HG02642 (cell line): ENCODE data around the gene KIFC3.
"Not testable (repeated sequence)": the region's sequence is repeated elsewhere in the genome, so short reads cannot be mapped to it uniquely, and the experiment has no call there.

Experiments
- ATAC-seq: cut with Tn5 transposase; IDR thresholded peaks from one replicate; pipeline ENCODE4 v1.9.1; 2021; ENCODE audit warnings: mild to moderate bottlenecking; ENCODE audit not compliant: unreplicated experiment, poor library complexity

Gene KIFC3

DNA sequence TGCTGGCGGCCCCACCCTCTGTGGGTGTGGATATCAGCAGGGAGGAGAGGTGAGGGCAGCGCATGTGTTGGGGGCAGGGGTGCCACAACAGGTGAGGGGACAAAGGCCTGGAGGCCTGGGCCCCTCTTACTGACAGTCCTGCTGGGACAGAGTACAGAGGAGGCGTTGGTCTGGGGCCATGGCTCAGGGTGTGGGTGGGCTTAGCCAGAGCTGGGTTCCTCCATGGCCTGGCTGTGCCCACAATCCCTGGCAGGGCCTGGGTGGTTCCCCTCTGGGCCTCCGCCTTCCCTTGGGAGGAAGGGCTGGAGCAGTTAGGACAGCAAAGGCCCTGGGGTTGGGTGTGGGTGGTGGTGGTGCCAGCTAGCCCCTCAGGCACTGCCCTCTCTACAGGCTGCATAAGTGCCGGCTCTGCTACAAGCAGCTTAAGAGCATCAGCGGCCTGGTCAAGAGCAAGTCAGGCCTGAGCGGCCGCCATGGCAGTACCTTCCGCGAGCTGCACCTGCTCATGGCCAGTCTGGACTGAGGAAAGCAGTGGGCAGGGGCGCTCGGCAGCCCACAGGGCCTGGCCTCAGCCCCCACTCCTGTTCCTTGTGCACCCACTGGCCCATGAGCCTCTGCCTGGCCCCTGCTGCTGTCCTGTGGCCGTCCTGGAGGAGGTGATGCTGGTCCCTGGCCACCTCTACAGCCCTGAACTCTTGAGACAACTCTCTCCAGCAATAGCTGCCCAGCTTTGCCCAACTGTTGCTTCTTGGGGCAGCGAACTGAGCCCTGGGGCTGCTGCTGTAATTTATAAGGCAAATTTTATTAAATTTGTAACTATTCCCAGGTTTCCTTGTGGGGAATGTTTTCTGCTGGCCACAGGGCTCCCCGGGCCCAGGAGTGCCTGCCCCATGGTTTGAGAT lies 45.6 kb downstream of the KIFC3 start:
- no peak for ATAC-seq

DNA sequence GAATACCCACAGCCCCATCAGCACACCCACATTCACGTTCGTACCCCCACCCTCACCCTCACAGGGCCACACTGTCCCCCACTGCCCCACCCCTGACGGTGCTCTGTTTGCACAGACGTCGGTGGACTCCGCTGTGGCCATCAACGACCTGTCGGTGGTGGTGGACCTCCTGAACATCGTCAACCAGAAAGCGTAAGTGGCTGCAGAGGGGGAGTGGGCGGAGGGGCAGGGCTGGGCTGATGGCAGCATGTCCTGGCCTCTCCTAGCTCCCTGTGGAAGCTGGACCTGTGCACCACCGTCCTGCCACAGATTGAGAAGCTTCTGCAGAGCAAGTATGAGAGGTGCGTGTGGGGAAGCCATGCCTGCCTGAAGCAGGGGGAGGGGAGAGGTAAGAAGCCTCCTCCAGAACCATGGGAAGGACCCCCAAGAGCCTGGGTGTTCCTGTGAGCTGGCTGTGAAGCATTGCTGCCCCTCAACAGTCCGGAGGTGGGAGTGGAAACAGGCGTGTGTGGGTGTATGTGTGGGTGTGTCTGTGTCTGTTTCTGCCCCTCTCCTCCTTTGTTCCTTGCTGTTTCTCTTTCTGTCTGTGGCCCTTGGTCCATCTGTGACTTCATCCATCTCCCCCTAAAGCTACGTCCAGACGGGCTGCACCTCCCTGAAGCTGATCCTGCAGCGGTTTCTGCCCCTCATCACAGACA lies 46.4 kb downstream of the KIFC3 start:
- no peak for ATAC-seq

- no peak for ATAC-seq
Measured at GRCh38 chr16:57755061-57755684, 47.1 kb downstream of the KIFC3 start.

DNA sequence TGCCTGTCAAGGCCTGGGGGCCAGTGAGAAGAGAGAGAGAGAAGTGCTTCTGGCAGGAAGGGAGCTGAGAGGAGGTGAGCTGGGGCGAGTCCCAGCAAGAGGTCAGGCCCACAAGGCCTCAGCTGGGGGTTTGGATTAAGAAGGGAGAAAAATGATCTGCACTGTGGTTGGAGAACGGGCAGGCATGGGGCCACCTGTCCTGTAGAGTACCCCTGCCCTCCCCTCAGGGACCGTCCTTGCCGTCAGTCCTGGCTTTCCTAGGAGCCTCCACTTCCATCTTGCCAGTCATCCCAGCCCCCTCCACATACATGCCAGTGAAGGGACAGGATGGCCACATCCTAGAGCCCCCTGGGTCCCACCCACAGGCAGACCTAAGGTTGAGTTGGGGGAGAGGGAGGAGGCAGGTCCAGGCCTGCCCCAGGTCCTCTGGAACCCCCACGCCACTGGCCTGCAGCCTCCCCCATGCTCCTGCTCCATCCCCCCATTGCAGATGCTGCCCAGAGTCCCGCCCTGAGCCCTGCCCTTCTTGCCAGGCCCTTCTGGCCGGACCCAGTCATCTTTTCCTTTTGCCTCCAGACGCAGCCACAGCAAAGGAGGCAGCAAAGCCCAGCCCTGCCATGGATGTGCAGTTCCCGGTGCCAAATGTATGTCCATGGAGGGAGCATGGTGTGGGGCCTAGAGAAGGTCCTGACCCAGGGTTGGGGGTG lies 47.8 kb downstream of the KIFC3 start:
- ATAC-seq, result no peak

DNA sequence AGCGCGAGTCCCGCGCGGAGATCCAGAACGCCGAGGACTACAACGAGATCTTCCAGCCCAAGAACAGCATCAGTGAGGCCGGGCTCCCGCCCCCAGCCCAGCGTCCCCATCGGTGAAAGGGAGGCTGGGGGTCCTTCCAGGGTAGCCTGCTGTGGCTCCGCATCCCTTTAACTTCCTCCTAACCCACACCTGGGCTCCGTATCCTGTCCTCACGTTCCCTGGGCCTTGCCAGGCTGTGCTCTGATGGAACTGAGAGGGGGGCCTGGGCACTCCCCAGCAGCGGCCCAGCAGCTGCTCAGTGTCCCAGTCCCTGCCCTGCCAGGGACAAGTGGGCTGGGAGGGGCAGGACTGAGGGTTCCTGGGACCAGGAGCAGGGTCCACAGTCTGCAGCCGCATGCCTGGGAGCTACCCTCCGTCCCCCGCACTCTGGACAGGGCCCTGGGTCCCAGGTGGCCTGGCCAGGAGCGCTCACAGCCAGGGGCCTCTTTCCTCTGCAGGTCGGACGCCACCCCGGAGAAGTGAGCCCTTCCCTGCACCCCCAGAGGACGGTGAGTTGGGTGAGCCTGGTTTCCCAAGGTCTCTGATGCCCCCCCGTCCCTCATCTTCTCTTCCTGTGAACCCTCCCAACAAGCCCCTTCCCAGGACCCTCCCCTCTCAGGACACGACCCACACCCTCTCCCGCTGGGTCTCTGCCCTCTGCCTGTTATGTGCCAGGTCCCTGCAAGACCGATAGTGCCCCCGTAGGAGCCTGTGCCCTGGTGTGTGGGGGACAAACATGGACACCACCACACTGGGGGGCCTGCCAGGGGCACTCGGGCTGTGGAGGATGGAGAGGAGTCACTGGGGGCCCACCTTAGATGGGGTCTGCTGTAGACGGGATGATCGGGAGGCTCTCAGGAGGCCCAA lies 48.6 kb downstream of the KIFC3 start:
- ATAC-seq, result no peak

DNA sequence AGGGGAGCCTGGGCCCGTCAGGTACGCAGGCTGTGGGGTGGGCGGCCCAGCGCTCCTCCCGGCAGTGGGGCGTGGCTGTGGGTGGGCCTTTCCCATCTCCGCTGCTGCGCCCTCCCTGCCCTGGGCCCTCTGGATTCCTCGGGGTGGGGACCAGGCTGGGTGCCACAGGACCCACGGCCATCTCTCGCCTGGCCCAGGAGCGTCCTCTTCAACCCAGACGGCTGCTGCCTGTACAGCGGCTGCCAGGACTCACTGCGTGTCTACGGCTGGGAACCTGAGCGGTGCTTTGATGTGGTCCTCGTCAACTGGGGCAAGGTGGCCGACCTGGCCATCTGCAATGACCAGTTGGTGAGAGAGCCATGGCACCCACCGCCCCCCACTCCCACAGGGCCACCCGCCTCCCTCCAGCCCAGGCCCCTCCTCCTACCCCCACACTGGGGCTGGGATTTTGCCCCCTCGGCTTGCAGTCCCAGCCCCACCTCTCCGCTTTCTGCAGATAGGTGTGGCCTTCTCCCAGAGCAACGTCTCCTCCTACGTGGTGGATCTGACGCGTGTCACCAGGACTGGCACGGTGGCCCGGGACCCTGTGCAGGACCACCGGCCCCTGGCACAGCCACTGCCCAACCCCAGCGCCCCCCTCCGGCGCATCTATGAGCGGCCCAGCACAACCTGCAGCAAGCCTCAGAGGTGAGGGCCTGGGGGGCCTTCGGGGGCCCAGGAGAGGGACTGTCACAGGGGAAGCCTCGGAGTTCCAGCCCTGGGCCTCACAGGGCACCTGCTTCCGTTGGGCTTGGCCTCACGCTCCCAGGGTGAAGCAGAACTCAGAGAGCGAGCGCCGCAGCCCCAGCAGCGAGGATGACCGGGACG lies 49.5 kb downstream of the KIFC3 start:
- ATAC-seq, result no peak

DNA sequence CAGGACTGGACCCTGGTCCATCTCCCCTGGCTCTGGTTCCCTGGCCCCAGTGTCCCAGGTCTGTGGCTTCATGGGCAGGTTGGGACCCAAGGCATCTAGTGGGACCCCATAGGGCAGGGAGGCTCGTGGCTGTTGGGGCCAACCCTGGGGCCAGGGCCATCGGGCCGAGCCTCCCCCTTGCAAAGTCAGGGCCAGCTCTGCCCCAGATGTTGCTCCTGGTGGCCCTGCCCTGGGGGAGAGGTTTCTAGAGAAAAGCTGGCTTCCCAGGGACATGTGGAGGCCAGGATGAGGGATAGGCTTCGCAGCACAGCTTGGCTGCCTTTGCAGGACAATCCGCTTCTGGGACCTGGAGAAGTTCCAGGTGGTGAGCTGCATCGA lies 50.1 kb downstream of the KIFC3 start:
- ATAC-seq, result no peak

DNA sequence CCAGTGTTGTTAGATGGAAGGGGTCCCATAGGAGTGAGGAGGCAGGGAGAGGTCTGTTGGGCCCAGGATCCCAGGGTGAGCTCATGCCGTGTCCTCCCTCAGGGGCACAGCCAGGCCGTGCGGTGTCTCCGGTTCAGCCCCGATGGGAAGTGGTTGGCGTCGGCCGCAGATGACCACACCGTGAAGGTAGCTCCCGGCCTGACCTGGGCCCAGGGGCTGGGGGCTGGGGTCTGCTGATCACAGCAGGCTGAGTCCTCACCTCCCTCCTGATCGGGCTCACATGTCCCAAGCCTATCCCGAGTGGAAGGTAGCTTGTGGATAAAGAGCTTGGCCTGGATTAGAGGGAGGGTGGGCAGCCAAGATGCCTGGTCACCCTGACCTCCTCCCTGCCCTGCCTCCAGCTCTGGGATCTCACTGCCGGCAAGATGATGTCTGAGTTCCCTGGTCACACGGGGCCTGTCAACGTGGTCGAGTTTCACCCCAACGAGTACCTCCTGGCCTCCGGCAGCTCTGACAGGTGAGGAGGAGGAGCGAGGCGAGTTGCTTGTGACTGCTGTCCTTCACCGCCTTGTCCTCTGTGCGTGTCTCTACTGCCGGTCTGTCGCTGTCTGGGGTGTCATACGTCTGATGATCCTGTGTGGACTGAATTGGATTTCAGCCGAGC lies 50.6 kb downstream of the KIFC3 start:
- no peak for ATAC-seq

GRCh38 chr16:57750796-57751538 lies 51.3 kb downstream of the KIFC3 start:
- ATAC-seq, result no peak

GRCh38 chr16:57749856-57750452 lies 52.3 kb downstream of the KIFC3 start:
- ATAC-seq, result no peak

- ATAC-seq, result no peak
Measured at GRCh38 chr16:57749101-57749692, 53.1 kb downstream of the KIFC3 start.

- ATAC-seq, result no peak
Measured at GRCh38 chr16:57748596-57748995, 53.7 kb downstream of the KIFC3 start.

- no peak for ATAC-seq
Measured at GRCh38 chr16:57747996-57748395, 54.3 kb downstream of the KIFC3 start.

DNA sequence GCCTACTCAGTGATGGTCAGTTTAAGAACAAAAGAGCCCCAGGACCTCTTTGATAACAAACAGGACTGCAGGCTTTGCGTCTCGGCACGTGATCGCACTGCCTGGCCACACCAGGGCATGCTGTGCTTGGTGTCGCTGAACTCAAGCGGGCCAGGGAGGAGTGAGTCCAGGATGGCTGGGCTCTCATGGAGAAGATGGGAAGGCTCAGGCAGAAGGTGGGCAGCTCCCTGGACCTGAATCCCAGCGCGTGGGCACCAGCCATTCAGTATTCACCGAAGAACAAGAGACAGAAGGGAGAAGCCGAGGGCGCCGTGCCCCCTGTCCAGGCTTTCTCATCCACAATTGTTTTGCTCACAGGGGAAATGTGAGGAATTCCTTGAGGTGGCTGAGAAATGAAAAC lies 54.8 kb downstream of the KIFC3 start:
- no peak for ATAC-seq

DNA sequence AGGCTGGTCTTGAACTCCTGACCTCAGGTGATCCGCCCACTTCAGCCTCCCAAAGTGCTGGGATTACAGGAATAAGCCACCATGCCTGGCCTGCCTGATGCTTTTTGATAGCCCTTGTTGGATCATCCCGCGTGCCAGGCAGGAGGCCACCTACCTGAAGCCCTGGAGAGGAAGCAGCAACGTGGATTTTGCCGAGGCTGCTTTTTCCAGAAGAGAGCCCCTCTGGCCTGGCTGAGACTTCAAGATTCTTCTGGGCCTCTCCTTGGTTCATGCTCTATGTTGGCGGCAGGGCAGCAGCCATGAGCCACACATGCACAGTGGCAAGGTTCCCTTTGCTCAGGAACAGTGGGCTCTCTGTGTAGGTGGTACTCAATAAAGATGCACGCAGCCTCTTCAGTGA lies 55.2 kb downstream of the KIFC3 start:
- no peak for ATAC-seq

GRCh38 chr16:57746316-57746715 lies 56.0 kb downstream of the KIFC3 start:
- not testable (repeated sequence) for ATAC-seq

- ATAC-seq, result no peak
Measured at GRCh38 chr16:57745768-57746167, 56.5 kb downstream of the KIFC3 start.
